Pancreas (tissue), 10 donors: ENCODE results near the gene CCDC102A. TPM values are rescaled to one million over a fixed set of nuclear protein-coding genes. Genes with fewer than 3 reads are reported as not detected.

Source experiments
- ATAC-seq, 4 donors: fragments of 200-7000 bp; cut with Tn5 transposase; one replicate each; pipeline versions ENCODE4 v1.8.0 to v1.9.1; 2020; ENCODE audit warnings: mild to moderate bottlenecking in 4 of 4, moderate library complexity in 4 of 4
- DNase-seq, 6 donors: peaks; one replicate each; pipeline ENCODE4 v3.0.0-alpha.2; 2020
- FAIRE-seq: peaks from 2 replicates; lab custom pipeline; 2012; peaks lifted over from hg19 to GRCh38; lab: Jason Lieb, UNC
- H3K27ac ChIP-seq, 4 donors: fragments of 200-600 bp; sonication (generic); 1 replicate in 3 of 4; 2 replicates in 1 of 4; pipeline versions ENCODE4 v1.5.0 to v1.8.0; 2020
- H3K27me3 ChIP-seq, 4 donors: fragments of 200-600 bp; one replicate each; pipeline ENCODE4 v1.8.0; 2021
- H3K36me3 ChIP-seq, 3 donors: fragments of 200-600 bp; sonication (generic) in 1 of 3; one replicate each; pipeline versions ENCODE4 v1.5.0 to v1.8.0; 2020 to 2021
- H3K4me1 ChIP-seq, 3 donors: fragments of 200-600 bp; one replicate each; pipeline ENCODE4 v1.8.0; 2021
- H3K4me3 ChIP-seq, 4 donors: fragments of 200-600 bp; sonication (generic) in 2 of 4; one replicate each; pipeline versions ENCODE4 v1.5.0 to v1.8.0; 2020 to 2021
- H3K9me3 ChIP-seq, 4 donors: fragments of 200-600 bp; one replicate each; pipeline ENCODE4 v1.8.0; 2021
- WGBS, 2 donors: extraction: QIAGEN DNeasy Blood & Tissue Kit; methylation state at CpG; one replicate each; pipeline ENCODE4 v1.1.7; 2013; 5-methylcytosine and 5-hydroxymethylcytosine counted together
- intact Hi-C, 3 donors: fragments of 100-400 bp; cut with DNase I; formaldehyde crosslinking; loops; one replicate each; pipeline versions ENCODE4 v1.11.1 to v1.14.2; 2022
- polyA plus RNA-seq, 2 donors: library from polyadenylated mRNA; stranded (reverse); fragments of 200-250 nt; gene quantifications; one replicate each; pipeline ENCODE4 v1.2.3, GENCODE V29; 2013
- total RNA-seq, 6 donors: library from RNA; stranded (reverse); fragmentation: NEBNext Ultra II Directional in 4 of 6; extraction: Animal tissue kit (Norgen Biotek cat#: 25700) in 4 of 6; gene quantifications; one replicate each; pipeline versions ENCODE4 v1.2.1 to v1.2.4, GENCODE V29; 2021 to 2023
- TF ChIP-seq, protein P1 (sequence below), 4 donors: fragments of 200-600 bp; sonication (generic) in 3 of 4; IDR thresholded peaks; one replicate each; pipeline versions ENCODE4 v1.5.0 to v1.8.0; 2021; ENCODE audit warnings: antibody characterized with exemption in 4 of 4
- donor health status: healthy with polysubstance abuse.
- donor health status: DM: no; HTN: no; CAD: no; lungs with moderate emphysema.
- donor health status: DM: no; HTN: no; CAD: no.
- donor health status: control.
- donor health status: control.
- donor health status: Bipolar disorder and iron deficiency.
- donor health status: DM: yes; HTN: yes; CAD: no.
- donor health status: DM: no; HTN: no; CAD: no.
- donor health status: DM: no; HTN: no; CAD: no.
- donor health status: DM: yes; HTN: yes; CAD: no.

The CCDC102A gene
- total and polyA plus RNA-seq, 8 donors = 2.2 to 5.8 (median 2.9) TPM

- H3K27ac ChIP-seq = no peak overlapping the region
- no peaks in the 10 kb centered on the region for H3K27me3 ChIP-seq
- peaks cover 0 to 5% (median 0%) of the 10 kb centered on the region in 3 donors for H3K4me1 ChIP-seq
- DNase-seq = peak in 1 of 6 donors; percentile 41
- intact Hi-C loops = no loop called here
- TF ChIP-seq, protein P1, sequence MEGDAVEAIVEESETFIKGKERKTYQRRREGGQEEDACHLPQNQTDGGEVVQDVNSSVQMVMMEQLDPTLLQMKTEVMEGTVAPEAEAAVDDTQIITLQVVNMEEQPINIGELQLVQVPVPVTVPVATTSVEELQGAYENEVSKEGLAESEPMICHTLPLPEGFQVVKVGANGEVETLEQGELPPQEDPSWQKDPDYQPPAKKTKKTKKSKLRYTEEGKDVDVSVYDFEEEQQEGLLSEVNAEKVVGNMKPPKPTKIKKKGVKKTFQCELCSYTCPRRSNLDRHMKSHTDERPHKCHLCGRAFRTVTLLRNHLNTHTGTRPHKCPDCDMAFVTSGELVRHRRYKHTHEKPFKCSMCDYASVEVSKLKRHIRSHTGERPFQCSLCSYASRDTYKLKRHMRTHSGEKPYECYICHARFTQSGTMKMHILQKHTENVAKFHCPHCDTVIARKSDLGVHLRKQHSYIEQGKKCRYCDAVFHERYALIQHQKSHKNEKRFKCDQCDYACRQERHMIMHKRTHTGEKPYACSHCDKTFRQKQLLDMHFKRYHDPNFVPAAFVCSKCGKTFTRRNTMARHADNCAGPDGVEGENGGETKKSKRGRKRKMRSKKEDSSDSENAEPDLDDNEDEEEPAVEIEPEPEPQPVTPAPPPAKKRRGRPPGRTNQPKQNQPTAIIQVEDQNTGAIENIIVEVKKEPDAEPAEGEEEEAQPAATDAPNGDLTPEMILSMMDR (IDR thresholded peaks at IDR 0.05) = no peak
- no peak overlapping the region for H3K4me3 ChIP-seq
- no peaks in the 10 kb centered on the region for H3K9me3 ChIP-seq
- WGBS, 2 donors = 84 to 86% methylated on average over 7 of the region's 7 CpGs
- FAIRE-seq = no peak
- ATAC-seq = no peak
- no peaks in the 10 kb centered on the region for H3K36me3 ChIP-seq
Measured at GRCh38 chr16:57532266-57532625, 4.1 kb downstream of the CCDC102A start.

- H3K27me3 ChIP-seq = no peaks in the 10 kb centered on the region
- H3K36me3 ChIP-seq = no peaks in the 10 kb centered on the region
- no peak overlapping the region for H3K4me3 ChIP-seq
- no peak overlapping the region for H3K27ac ChIP-seq
- H3K4me1 ChIP-seq = peaks cover 0 to 5% (median 0%) of the 10 kb centered on the region in 3 donors
- TF ChIP-seq, protein P1 (IDR thresholded peaks at IDR 0.05) = no peak
- ATAC-seq = no peak
- H3K9me3 ChIP-seq = no peaks in the 10 kb centered on the region
- intact Hi-C loops = no loop called here
- no peak for FAIRE-seq
- 81 to 83% methylated on average over 8 of the region's 8 CpGs for WGBS, 2 donors
- DNase-seq = peak in 1 of 6 donors; percentile 30
Measured at GRCh38 chr16:57531635-57532265, 4.6 kb downstream of the CCDC102A start.

GRCh38 chr16:57531253-57531575 is 5.2 kb downstream of the CCDC102A start:
- no peaks in the 10 kb centered on the region for H3K36me3 ChIP-seq
- no peak for FAIRE-seq
- no peak for ATAC-seq
- peaks cover 0 to 5% (median 0%) of the 10 kb centered on the region in 3 donors for H3K4me1 ChIP-seq
- intact Hi-C loops = no loop called here
- TF ChIP-seq, protein P1 (IDR thresholded peaks at IDR 0.05) = no peak
- no peak overlapping the region for H3K4me3 ChIP-seq
- no peak overlapping the region for H3K27ac ChIP-seq
- no peaks in the 10 kb centered on the region for H3K9me3 ChIP-seq
- WGBS, 2 donors = 82 to 87% methylated on average over 3 of the region's 3 CpGs
- H3K27me3 ChIP-seq = no peaks in the 10 kb centered on the region
- DNase-seq = peak in 1 of 6 donors; percentile 4

DNA sequence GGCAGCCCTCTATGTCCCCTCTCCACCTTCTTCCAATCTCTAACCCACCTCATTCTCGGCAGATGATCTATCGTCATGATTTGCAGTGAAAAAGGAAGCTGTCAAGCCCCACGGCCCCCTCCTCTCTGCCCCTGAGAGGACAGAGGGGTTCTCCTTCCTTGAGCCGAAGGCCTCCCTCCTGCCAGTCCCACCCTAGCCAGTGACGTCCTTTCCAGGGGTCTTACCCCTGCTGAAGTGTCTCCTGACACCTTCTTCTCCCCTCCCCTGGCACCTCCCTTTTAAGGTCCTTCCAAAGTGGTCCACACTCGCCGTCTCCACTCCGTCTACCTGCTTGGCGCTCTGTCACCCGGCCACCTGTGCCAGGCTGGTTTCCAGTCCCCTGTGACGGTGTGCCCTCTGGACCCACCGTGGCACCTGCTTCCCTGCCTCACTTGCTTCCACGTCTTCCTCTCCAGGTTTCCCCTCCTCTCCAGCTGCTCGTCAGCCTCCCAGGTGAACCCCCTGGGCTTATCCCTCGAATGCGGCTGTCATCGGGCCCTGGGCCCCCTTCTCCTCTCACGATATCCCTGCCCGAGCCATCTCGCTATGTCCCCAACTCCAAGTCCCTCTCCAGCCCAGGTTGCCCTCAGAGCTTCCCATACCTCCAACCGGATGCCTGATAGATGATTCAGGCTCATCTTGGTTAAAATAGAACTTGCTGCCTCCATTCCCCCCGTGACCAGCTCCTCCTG is 5.7 kb downstream of the CCDC102A start:
- ATAC-seq (no peak), FAIRE-seq (no peak), DNase-seq (peak in 1 of 6 donors; percentile 46)
- H3K9me3 ChIP-seq = no peaks in the 10 kb centered on the region
- 79 to 83% methylated on average over 22 of the region's 22 CpGs for WGBS, 2 donors
- H3K4me3 ChIP-seq = no peak overlapping the region
- TF ChIP-seq, protein P1 (IDR thresholded peaks at IDR 0.05) = no peak
- no peaks in the 10 kb centered on the region for H3K27me3 ChIP-seq
- H3K36me3 ChIP-seq = no peaks in the 10 kb centered on the region
- intact Hi-C loops = no loop called here
- H3K27ac ChIP-seq = no peak overlapping the region
- H3K4me1 ChIP-seq = peaks cover 0 to 5% (median 0%) of the 10 kb centered on the region in 3 donors

GRCh38 chr16:57530104-57530521 is 6.3 kb downstream of the CCDC102A start:
- H3K27ac ChIP-seq = no peak overlapping the region
- H3K36me3 ChIP-seq = no peaks in the 10 kb centered on the region
- ATAC-seq (peak in 3 of 4 donors; percentile 18 to 35 (median 27)), FAIRE-seq (no peak), DNase-seq (peak in 1 of 6 donors; percentile 49)
- no peak overlapping the region for H3K4me3 ChIP-seq
- H3K9me3 ChIP-seq = no peaks in the 10 kb centered on the region
- 86 to 95% methylated on average over 6 to 7 of the region's 7 CpGs for WGBS, 2 donors
- peaks cover 0 to 2% (median 0%) of the 10 kb centered on the region in 3 donors for H3K4me1 ChIP-seq
- TF ChIP-seq, protein P1 (IDR thresholded peaks at IDR 0.05) = no peak
- intact Hi-C loops = no loop called here
- H3K27me3 ChIP-seq = no peaks in the 10 kb centered on the region
